ENCODE results near the gene IFNA1.
"Not testable (repeated sequence)": the region's sequence is repeated elsewhere in the genome, so short reads cannot be mapped to it uniquely, and the experiment has no call there.

Gene IFNA1

DNA sequence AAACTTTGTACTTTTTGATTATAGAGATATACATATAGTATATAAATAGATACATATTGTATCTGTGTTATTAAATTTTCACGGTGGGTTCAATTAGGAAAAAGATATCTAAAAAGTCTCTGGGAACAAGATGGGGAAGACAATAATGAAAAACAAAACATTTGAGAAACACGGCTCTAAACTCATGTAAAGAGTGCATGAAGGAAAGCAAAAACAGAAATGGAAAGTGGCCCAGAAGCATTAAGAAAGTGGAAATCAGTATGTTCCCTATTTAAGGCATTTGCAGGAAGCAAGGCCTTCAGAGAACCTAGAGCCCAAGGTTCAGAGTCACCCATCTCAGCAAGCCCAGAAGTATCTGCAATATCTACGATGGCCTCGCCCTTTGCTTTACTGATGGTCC lies at the start of gene IFNA1:
IFNA1 (plus strand) TSS at position 301 of the 400 bp plus-strand sequence; CDS start at position 370, 69 bp downstream.
- DNase-seq: no peak

- no peak for DNase-seq
These were observed 48.0 kb upstream of the IFNA1 start for GRCh38 chr9:21392270-21392669.

- no peak for DNase-seq
These were observed 44.2 kb upstream of the IFNA1 start for GRCh38 chr9:21395778-21396717.

- no peak for DNase-seq
These were observed 41.2 kb upstream of the IFNA1 start for GRCh38 chr9:21398955-21399489.

DNA sequence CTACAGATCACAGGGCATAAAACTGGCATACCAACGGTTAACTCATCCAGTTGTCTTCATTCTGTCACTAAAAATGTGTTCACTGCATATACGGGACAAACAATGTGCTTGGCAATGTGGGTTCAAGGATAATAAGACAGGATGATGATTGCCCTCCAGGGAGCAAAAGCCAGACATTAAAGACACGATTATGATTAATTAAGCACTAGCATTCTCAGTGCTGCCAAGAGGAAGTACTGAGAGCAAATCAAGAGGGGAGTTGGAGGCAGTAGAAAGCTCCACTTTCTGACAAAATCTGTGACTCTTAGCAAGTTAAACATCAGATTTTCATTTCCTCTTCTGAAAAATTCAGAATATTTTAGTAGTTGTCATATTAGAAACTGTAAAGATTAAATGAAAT lies 40.3 kb upstream of the IFNA1 start:
- no peak for DNase-seq

GRCh38 chr9:21402386-21403251 lies 37.6 kb upstream of the IFNA1 start:
- no peak for DNase-seq

DNA sequence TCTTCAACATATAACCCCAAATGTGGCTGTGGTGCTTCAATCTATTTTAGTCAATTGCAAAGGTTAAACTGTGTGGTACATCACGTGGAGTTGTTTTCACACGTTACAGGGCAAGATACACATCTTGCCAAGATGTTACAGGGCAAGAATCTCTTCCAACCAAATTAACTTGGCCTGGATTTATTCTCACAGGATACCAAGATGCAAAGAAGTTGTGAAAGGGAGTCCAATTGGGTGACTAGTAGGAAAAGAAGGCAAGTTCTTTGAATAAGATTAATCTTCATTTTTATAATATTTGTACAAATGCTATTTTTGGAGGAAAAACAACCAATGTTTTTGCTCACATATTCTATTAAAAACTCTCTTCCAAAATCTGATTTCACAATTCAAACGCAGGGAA lies 36.1 kb upstream of the IFNA1 start:
- no peak for DNase-seq

- no peak for DNase-seq
These were observed 31.4 kb upstream of the IFNA1 start, which contains the start of gene IFNA8 for GRCh38 chr9:21408817-21409216. Gene IFNA8 (plus strand): TSS chr9:21409117. CDS start chr9:21409177, 60 bp downstream.

- DNase-seq: no peak
These were observed 28.1 kb upstream of the IFNA1 start for GRCh38 chr9:21412107-21412506.

GRCh38 chr9:21413151-21413550 lies 27.1 kb upstream of the IFNA1 start:
- DNase-seq: no peak

GRCh38 chr9:21413624-21414023 lies 26.6 kb upstream of the IFNA1 start:
- no peak for DNase-seq

DNA sequence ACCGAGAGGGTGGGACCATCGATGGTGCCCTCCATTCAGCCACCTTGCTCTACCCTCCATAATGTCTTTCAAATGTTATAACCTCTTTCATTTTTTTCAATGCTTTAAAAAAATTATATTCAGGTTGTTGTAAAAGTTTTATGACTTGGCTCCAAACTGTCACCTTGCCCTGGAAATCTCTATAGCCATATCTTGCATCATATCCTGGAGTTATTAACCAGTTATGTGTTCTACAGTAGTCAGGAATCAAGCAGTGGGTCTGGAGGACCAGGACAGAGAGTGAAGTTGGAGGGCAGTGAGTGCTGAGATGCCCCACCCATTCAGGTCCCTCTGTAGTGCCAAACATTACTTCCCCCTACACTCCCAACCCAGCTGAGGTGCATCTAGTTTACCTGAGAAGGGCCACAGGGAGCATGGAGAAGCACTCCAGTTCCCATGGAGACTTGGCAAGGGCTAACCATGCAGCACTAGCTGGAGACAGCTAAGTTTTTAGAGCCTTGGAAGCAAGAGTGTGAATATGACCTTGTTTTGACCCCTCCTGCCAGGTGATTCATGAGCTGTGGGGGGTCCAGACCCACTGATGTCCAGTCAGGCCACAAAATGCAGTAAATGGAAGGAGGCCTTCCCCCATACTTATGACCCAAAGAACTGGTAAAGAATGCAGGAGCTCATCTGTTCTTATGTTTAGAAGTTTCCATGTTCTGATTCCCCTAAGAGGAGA lies 25.9 kb upstream of the IFNA1 start:
- DNase-seq: no peak

GRCh38 chr9:21415493-21416267 lies 24.6 kb upstream of the IFNA1 start:
- DNase-seq: no peak

DNA sequence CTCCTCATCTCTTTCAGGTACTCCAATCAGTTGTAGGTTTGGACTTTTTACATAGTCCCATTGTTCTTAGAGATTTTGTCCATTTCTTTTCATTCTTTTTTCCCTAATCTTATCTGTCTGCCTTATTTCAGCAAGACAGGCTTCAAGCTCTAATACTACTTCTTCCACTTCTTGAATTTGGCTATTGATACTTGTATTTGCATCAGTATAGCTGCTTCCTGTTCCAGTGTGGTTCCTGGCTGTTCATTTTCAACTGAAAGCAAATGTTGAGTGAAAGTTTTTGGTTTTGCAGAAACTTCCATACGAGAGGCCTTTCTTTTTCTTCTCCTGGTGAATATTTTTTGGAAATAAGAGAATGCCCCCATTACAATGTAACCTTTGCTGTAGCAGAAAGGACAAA lies 12.0 kb upstream of the IFNA1 start:
- no peak for DNase-seq

DNA sequence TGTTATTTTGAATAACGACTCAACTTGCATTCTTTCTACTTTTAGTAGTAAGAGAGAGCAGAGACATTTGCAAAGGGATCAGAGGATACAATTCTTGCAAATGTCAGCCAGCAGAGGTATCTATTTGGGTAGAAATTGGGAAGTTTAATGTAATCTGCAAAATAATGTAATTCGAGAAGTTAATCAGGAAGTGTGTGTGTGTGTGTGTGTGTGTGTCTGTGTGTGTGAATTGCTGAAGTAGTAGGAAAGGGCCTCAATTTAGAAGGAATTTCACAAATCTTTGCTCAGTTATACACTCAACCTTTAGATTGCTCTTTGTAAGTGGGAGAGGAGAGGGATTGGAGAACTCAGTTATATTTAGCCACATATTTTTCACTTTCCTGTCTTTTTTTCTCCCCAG lies 11.0 kb upstream of the IFNA1 start:
- DNase-seq: no peak

DNA sequence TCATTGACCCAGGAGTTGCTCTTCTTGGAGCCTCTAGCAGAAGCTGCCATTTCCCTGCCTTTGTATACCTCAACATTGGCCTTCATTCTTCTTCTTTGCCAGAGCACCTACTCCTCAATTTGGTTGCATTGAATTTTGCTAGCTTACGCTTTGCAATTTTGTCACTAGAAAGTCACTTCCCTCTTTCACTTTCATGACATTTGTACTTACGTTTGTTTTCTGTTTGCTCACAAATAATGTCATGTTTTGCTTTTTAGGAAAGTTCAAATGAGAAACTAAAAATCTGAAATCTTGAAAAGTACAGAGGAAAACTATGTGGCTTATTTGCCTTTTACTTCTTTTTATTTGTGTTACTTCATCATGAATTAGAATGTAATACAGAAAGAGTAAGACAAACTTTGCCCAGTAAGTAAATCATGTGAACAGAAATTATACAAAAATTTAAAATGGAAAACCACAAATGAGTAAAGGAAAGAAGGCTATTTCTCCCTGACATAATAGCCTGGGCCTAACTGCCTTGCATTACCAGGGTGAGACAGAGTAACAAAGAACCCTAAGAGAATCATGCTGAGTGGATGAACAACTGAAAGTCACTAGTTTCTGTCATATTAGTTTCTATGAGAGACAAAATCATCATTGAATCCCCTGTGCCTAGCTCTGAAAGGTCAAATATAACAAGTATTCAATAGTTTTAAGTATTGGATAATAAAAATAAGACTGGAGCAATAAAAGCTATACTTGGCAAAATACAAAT lies 7.4 kb upstream of the IFNA1 start:
- no peak for DNase-seq

GRCh38 chr9:21434202-21435014 lies 5.8 kb upstream of the IFNA1 start:
- peak; percentile 12 for DNase-seq

DNA sequence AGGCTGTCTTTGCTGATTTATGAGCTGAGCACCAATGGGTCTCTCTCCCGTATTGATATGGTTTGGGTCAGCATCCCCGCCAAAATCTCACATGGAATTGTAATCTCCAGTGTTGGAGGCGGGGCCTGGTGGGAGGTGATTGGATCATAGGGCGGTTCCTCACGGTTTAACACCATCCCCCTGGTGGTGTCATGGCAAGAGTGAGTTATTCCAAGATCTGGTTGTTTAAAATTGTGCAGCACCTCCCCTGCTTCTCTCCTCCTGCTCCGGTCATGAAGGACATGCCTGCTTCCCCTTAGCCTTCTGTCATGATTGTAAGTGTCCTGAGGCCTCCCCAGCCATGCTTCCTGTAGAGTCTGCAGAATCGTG lies 5.2 kb upstream of the IFNA1 start:
- not testable (repeated sequence) for DNase-seq

GRCh38 chr9:21443849-21444625 lies 3.8 kb downstream of the IFNA1 start:
- DNase-seq: no peak

Measured in NCI-H2029 (cell line).